Calu3 (cell line): Measurements from ENCODE around the gene MED27. TPM values are rescaled to one million over a fixed set of nuclear protein-coding genes. Genes with fewer than 3 reads are reported as not detected.

ENCODE experiments used
- BruUV-seq: library from RNA; stranded (reverse); fragments of 400-500 nt; replicated peaks from 2 replicates; lab custom pipeline; 2021; lab: Mats Ljungman, UMichigan
- CTCF ChIA-PET: fragments of 300-600 bp; sonication (Branson Sonifier 250); formaldehyde crosslinking; loops from one replicate; lab custom pipeline; 2022; ENCODE audit warnings: antibody characterized with exemption; lab: Charles Lee
- DNase-seq: peaks from one replicate; pipeline ENCODE4 v3.0.0; 2022
- H3K27ac Mint-ChIP-seq: one replicate; pipeline ENCODE4 v1.8.0; 2022; ENCODE audit warnings: mixed read lengths; ENCODE audit not compliant: unreplicated experiment
- H3K27me3 Mint-ChIP-seq: one replicate; pipeline ENCODE4 v1.8.0; 2022; ENCODE audit warnings: mixed read lengths; ENCODE audit not compliant: unreplicated experiment
- H3K36me3 Mint-ChIP-seq: one replicate; pipeline ENCODE4 v1.8.0; 2022; ENCODE audit warnings: mild to moderate bottlenecking, moderate library complexity, mixed read lengths; ENCODE audit not compliant: insufficient read depth, unreplicated experiment
- H3K4me1 Mint-ChIP-seq: one replicate; pipeline ENCODE4 v1.8.0; 2022; ENCODE audit warnings: mild to moderate bottlenecking, low read depth, mixed read lengths; ENCODE audit not compliant: unreplicated experiment
- H3K4me3 Mint-ChIP-seq: one replicate; pipeline ENCODE4 v1.8.0; 2022; ENCODE audit warnings: mild to moderate bottlenecking, low read depth, moderate library complexity, mixed read lengths; ENCODE audit not compliant: unreplicated experiment
- H3K9me3 Mint-ChIP-seq: one replicate; pipeline ENCODE4 v1.8.0; 2022; ENCODE audit warnings: low read depth, mixed read lengths; ENCODE audit not compliant: unreplicated experiment
- CTCF ChIP-seq: fragments of 200-600 bp; IDR thresholded peaks from one replicate; pipeline ENCODE4 v1.8.0; 2022; ENCODE audit warnings: antibody characterized with exemption; ENCODE audit not compliant: unreplicated experiment
- intact Hi-C: fragments of 100-400 bp; cut with micrococcal nuclease; formaldehyde crosslinking; loops from one replicate; pipeline ENCODE4 v1.10.0; 2022; ENCODE audit not compliant: unreplicated experiment
- total RNA-seq: library from RNA; stranded (reverse); gene quantifications from 2 replicates; pipeline ENCODE4 v1.2.3, GENCODE V29; 2022

Gene MED27
- total RNA-seq, 1 experiment from 2014 or later = 19.3 TPM

- no TSS peak for BruUV-seq
- H3K36me3 Mint-ChIP-seq = peaks cover 15% of the 10 kb centered on the region
- CTCF ChIA-PET = interaction anchor here (0.5 kb wide), 1 partner anchor 30 kb away, joined by 3 read pairs; no protein-coding TSS in a partner anchor
- no peak for DNase-seq
- intact Hi-C loops = no loop called here
- H3K27me3 Mint-ChIP-seq = no peaks in the 10 kb centered on the region
- H3K4me1 Mint-ChIP-seq = peaks cover 17% of the 10 kb centered on the region
- H3K4me3 Mint-ChIP-seq = no peak overlapping the region
- TF ChIP-seq CTCF = no peak
- H3K9me3 Mint-ChIP-seq = no peaks in the 10 kb centered on the region
- H3K27ac Mint-ChIP-seq = no peak overlapping the region
Measured at GRCh38 chr9:132075853-132076252, 3.8 kb downstream of the MED27 start.

GRCh38 chr9:132074736-132075135 is 4.9 kb downstream of the MED27 start:
- BruUV-seq = no TSS peak
- H3K9me3 Mint-ChIP-seq = no peaks in the 10 kb centered on the region
- intact Hi-C loops = no loop called here
- H3K36me3 Mint-ChIP-seq = peaks cover 13% of the 10 kb centered on the region
- no peak overlapping the region for H3K4me3 Mint-ChIP-seq
- CTCF ChIA-PET = no interaction called here
- H3K27ac Mint-ChIP-seq = no peak overlapping the region
- no peaks in the 10 kb centered on the region for H3K27me3 Mint-ChIP-seq
- H3K4me1 Mint-ChIP-seq = peaks cover 17% of the 10 kb centered on the region
- DNase-seq = no peak
- TF ChIP-seq CTCF = no peak

GRCh38 chr9:132071847-132072507 is 7.7 kb downstream of the MED27 start:
- Mint-ChIP-seq H3K4me1 (no peaks in the 10 kb centered on the region), H3K36me3 (no peaks in the 10 kb centered on the region), H3K27ac (no peak overlapping the region), H3K4me3 (no peak overlapping the region), H3K9me3 (no peaks in the 10 kb centered on the region), H3K27me3 (no peaks in the 10 kb centered on the region)
- TF ChIP-seq CTCF = no peak
- BruUV-seq = no TSS peak
- CTCF ChIA-PET = no interaction called here
- intact Hi-C loops = no loop called here
- DNase-seq = no peak

- Mint-ChIP-seq H3K9me3 (no peaks in the 10 kb centered on the region), H3K4me1 (no peaks in the 10 kb centered on the region), H3K27me3 (no peaks in the 10 kb centered on the region), H3K36me3 (no peaks in the 10 kb centered on the region), H3K27ac (no peak overlapping the region), H3K4me3 (no peak overlapping the region)
- CTCF ChIA-PET = no interaction called here
- BruUV-seq = no TSS peak
- intact Hi-C loops = no loop called here
- TF ChIP-seq CTCF = no peak
- DNase-seq = no peak
Measured at GRCh38 chr9:132069046-132069898, 10.4 kb downstream of the MED27 start.
